Activated B cell treated with CpG ODN at 0.5 μM for 24 hours (primary cell): ENCODE measurements around the gene ATP2B2. TPM values are rescaled to one million over a fixed set of nuclear protein-coding genes. Genes with fewer than 3 reads are reported as not detected.

Experiments
- ATAC-seq: fragments of 200-7000 bp; cut with Tn5 transposase; one replicate; pipeline ENCODE4 v1.10.0; 2021; ENCODE audit warnings: low read depth, mild to moderate bottlenecking, moderate library complexity
- CTCF ChIA-PET: fragments of 350-600 bp; sonication (Branson Sonifier 250); formaldehyde crosslinking; loops from one replicate; lab custom pipeline; 2021; ENCODE audit warnings: antibody characterized with exemption; lab: Charles Lee
- POLR2A ChIA-PET: fragments of 350-600 bp; sonication (Branson Sonifier 250); formaldehyde crosslinking; loops from one replicate; lab custom pipeline; 2021; ENCODE audit warnings: antibody characterized with exemption; lab: Charles Lee
- DNase-seq: peaks from one replicate; pipeline ENCODE4 v3.0.0; 2022
- H3K27ac Mint-ChIP-seq: one replicate; pipeline ENCODE4 v1.8.0; 2020; ENCODE audit warnings: mixed read lengths
- H3K27me3 Mint-ChIP-seq: one replicate; pipeline ENCODE4 v1.8.0; 2021; ENCODE audit warnings: mixed read lengths
- H3K36me3 Mint-ChIP-seq: one replicate; pipeline ENCODE4 v1.8.0; 2021; ENCODE audit warnings: low read depth, mixed read lengths
- H3K4me1 Mint-ChIP-seq: one replicate; pipeline ENCODE4 v1.8.0; 2021; ENCODE audit warnings: mixed read lengths
- H3K4me3 Mint-ChIP-seq: one replicate; pipeline ENCODE4 v1.8.0; 2020; ENCODE audit warnings: mild to moderate bottlenecking, mixed read lengths
- H3K9me3 Mint-ChIP-seq: one replicate; pipeline ENCODE4 v1.8.0; 2020; ENCODE audit warnings: mixed read lengths
- CTCF ChIP-seq: fragments of 200-600 bp; IDR thresholded peaks from one replicate; pipeline ENCODE4 v1.8.0; 2022; ENCODE audit warnings: antibody characterized with exemption, mild to moderate bottlenecking
- intact Hi-C: fragments of 100-400 bp; cut with micrococcal nuclease; formaldehyde crosslinking; loops from one replicate; pipeline ENCODE4 v1.15.1; 2024
- total RNA-seq: library from RNA; stranded (reverse); gene quantifications from 2 replicates; pipeline ENCODE4 v1.2.3, GENCODE V29; 2022

ATP2B2 gene
- total RNA-seq, 1 donor from 2014 or later: not detected

GRCh38 chr3:10274601-10275000, 230.8 kb downstream of the ATP2B2 start:
- Mint-ChIP-seq H3K4me1 (peaks cover 23% of the 10 kb centered on the region), H3K9me3 (no peaks in the 10 kb centered on the region), H3K27me3 (no peaks in the 10 kb centered on the region), H3K36me3 (peaks cover 79% of the 10 kb centered on the region), H3K27ac (no peak overlapping the region), H3K4me3 (no peak overlapping the region)
- no peak for DNase-seq
- intact Hi-C loops: no loop called here
- TF ChIP-seq CTCF: no peak
- CTCF ChIA-PET: interaction anchor here (1.4 kb wide), 1 partner anchor 31 kb away, joined by 3 read pairs; no protein-coding TSS in a partner anchor
- POLR2A ChIA-PET: no interaction called here
- no peak for ATAC-seq

Other genes with a start within 250 kb of the ATP2B2 start
- 1.4 and 2.8 TPM in 2 replicates for gene GHRL, start 212.6 kb downstream of the ATP2B2 start, total RNA-seq
- 86.1 and 86.9 TPM in 2 replicates for gene SEC13, start 184.5 kb downstream of the ATP2B2 start, total RNA-seq